ENCODE data around the gene BMP8A. TPM values are rescaled to one million over a fixed set of nuclear protein-coding genes. Genes with fewer than 3 reads are reported as not detected.
A peak's percentile ranks its signal among the peaks of the same experiment; 100 is the strongest.

Gene BMP8A
- total RNA-seq, 2 experiments from 2014 or later = 0.16 TPM; not detected in 1

- Mint-ChIP-seq H3K9me3 (ENCODE audit: low read depth) (no peaks in the 10 kb centered on the region), H3K27ac (no peak overlapping the region), H3K4me1 (peaks cover 9% of the 10 kb centered on the region), H3K36me3 (ENCODE audit: low read depth) (peaks cover 88% of the 10 kb centered on the region), H3K27me3 (no peaks in the 10 kb centered on the region), H3K4me3 (no peak overlapping the region)
- intact Hi-C loops (cut with DNase I, micrococcal nuclease) = no loop called here
- ChIA-PET CTCF (interaction anchor here (1.0 kb wide), 1 partner anchor 9 kb away, joined by 4 read pairs; no protein-coding TSS in a partner anchor), POLR2A (interaction anchor here (1.0 kb wide), 1 partner anchor 11 kb away, joined by 3 read pairs; no protein-coding TSS in a partner anchor)
- ATAC-seq (no peak), DNase-seq (no peak)
These were observed 75.2 kb downstream of the BMP8A start for GRCh38 chr1:39566441-39567137.

DNA sequence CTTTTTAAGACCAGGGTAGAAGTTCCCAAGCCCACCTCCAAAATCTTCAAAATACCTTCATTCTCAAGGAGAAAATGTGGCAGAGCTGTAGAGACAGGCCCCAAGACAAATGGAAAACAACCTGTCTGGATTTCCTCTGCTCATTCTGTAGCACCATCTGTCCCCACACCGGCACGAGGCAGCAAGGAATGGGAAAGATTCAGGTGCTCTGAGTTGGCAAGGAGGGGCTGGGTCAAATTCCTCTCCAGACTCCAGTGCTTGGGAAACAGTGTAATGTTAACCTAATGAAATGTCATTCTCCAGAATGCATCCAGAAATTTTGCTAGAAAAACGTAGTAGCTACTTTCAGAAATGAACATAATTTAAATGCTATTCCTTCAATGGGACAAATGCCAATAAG, 75.9 kb downstream of the BMP8A start:
- Mint-ChIP-seq H3K36me3 (ENCODE audit: low read depth) (peaks cover 88% of the 10 kb centered on the region), H3K9me3 (ENCODE audit: low read depth) (no peaks in the 10 kb centered on the region), H3K27ac (peak overlapping the region; percentile 40), H3K4me1 (peaks cover 16% of the 10 kb centered on the region), H3K4me3 (no peak overlapping the region), H3K27me3 (no peaks in the 10 kb centered on the region)
- DNase-seq (no peak), ATAC-seq (no peak)
- POLR2A ChIA-PET = no interaction called here
- intact Hi-C loops (cut with DNase I, micrococcal nuclease) = no loop called here
- CTCF ChIA-PET = no interaction called here

DNA sequence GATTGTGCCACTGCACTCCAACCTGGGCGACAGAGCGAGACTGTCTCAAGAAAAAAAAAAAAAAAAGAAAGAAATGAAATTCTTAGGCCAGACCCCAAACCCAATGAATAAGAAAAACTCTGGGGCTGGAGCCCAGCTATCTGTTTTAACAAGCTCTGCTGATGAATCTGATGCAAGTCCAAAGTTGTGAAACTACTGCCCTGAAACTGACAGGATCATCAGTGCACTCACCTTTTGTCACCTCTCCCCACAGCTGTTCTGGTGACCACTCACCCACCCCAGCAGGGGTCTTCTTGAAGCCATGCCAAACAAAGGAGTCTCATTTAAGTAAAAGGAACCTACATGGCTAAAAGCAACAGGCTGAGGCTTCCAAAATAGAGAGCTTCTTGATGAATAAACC, 76.8 kb downstream of the BMP8A start:
- DNase-seq (no peak), ATAC-seq (no peak)
- ChIA-PET CTCF (interaction anchor here (1.1 kb wide), 1 partner anchor 9 kb away, joined by 3 read pairs; the partner anchor contains the start of gene PABPC4), POLR2A (no interaction called here)
- peaks cover 25% of the 10 kb centered on the region for H3K4me1 Mint-ChIP-seq
- H3K27me3 Mint-ChIP-seq = no peaks in the 10 kb centered on the region
- peaks cover 86% of the 10 kb centered on the region for H3K36me3 Mint-ChIP-seq (ENCODE audit: low read depth)
- intact Hi-C loops (cut with DNase I, micrococcal nuclease) = no loop called here
- no peak overlapping the region for H3K4me3 Mint-ChIP-seq
- H3K27ac Mint-ChIP-seq = no peak overlapping the region
- H3K9me3 Mint-ChIP-seq (ENCODE audit: low read depth) = no peaks in the 10 kb centered on the region

GRCh38 chr1:39569034-39569433, 77.6 kb downstream of the BMP8A start:
- Mint-ChIP-seq H3K36me3 (ENCODE audit: low read depth) (peaks cover 86% of the 10 kb centered on the region), H3K4me3 (no peak overlapping the region), H3K27ac (peak overlapping the region; percentile 4), H3K4me1 (peaks cover 33% of the 10 kb centered on the region), H3K9me3 (ENCODE audit: low read depth) (no peaks in the 10 kb centered on the region), H3K27me3 (no peaks in the 10 kb centered on the region)
- intact Hi-C loops (cut with DNase I, micrococcal nuclease) = no loop called here
- POLR2A ChIA-PET = no interaction called here
- no peak for DNase-seq
- no peak for ATAC-seq
- CTCF ChIA-PET = interaction anchor here (0.6 to 1.1 kb wide), 3 partner anchors 8 to 167 kb away, joined by 3 to 4 read pairs (median 3); partner anchors contain the start of gene PABPC4

DNA sequence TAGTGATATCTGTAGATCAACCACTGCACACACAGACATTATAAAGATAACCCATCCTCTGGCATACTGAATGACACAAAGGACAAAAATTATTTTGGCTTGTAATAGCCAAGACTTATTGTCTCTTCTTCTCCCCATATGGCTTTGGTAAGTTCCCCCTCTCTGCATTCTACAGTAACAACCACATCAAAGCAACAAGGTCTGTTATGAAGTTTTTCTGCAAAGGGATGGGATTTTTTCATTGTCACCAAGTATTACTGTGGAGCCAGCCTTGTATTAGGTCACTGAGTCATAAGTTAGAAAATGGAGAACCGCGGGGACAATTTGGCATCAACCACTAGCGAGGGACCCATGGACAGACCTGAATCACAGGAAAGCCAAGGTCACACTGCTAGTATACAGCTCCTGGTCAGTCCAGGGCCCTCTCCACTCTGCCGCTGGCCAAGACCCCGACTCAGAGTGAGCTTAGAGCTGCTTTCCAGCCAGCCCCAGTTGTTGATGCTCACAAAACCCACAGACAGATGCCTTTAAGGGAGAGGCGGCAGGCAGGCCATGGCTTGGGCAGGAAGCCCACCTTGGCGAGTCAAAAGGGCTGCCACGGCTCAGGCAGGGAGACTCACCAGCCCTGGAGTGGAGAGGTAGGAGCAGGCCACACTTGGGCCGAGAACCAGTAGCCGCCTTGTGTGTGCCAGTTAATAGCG, 79.2 kb downstream of the BMP8A start:
- no peaks in the 10 kb centered on the region for H3K27me3 Mint-ChIP-seq
- ChIA-PET POLR2A (no interaction called here), CTCF (interaction anchor here (0.7 kb wide), 1 partner anchor 671 kb away, joined by 3 read pairs; no protein-coding TSS in a partner anchor)
- peaks cover 44% of the 10 kb centered on the region for H3K4me1 Mint-ChIP-seq
- H3K4me3 Mint-ChIP-seq = no peak overlapping the region
- intact Hi-C loops (cut with DNase I, micrococcal nuclease) = loop anchor here in 1 of 2 experiments (10.0 kb wide), 2 partner anchors 814 to 1876 kb away; partner anchors contain the start of gene CDCA8
- peaks cover 91% of the 10 kb centered on the region for H3K36me3 Mint-ChIP-seq (ENCODE audit: low read depth)
- DNase-seq (no peak), ATAC-seq (no peak)
- no peaks in the 10 kb centered on the region for H3K9me3 Mint-ChIP-seq (ENCODE audit: low read depth)
- no peak overlapping the region for H3K27ac Mint-ChIP-seq

DNA sequence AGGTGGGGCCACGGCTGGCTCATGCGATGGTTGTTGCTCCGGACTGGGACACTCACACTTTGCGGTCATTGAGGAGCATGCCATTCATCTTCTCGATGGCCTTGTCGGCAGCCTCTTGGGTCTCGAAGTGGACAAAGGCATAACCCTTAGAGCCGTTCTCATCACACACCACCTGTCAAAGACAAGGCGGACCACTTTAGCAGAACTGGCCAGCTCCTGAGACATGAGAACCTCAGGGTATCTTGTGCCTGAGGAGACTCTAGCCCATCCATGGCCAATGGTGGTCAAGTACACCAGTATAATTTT, 79.7 kb downstream of the BMP8A start:
- intact Hi-C loops (cut with DNase I, micrococcal nuclease) = loop anchor here in 1 of 2 experiments (10.0 kb wide), 2 partner anchors 814 to 1876 kb away; partner anchors contain the start of gene CDCA8
- ATAC-seq = no peak

GRCh38 chr1:39572379-39573096, 81.1 kb downstream of the BMP8A start:
- POLR2A ChIA-PET = interaction anchor here (0.6 to 0.7 kb wide), 2 partner anchors 43 to 94 kb away, joined by 4 to 5 read pairs; no protein-coding TSS in a partner anchor
- peaks cover 74% of the 10 kb centered on the region for H3K36me3 Mint-ChIP-seq (ENCODE audit: low read depth)

More for the DNA sequence above, 79.7 kb downstream of the BMP8A start:
- no peak overlapping the region for H3K27ac Mint-ChIP-seq
- H3K27me3 Mint-ChIP-seq = no peaks in the 10 kb centered on the region
- peaks cover 44% of the 10 kb centered on the region for H3K4me1 Mint-ChIP-seq
- ChIA-PET CTCF (interaction anchor here (0.7 kb wide), 1 partner anchor 671 kb away, joined by 3 read pairs; no protein-coding TSS in a partner anchor), POLR2A (no interaction called here)
- DNase-seq = no peak
- H3K9me3 Mint-ChIP-seq (ENCODE audit: low read depth) = no peaks in the 10 kb centered on the region
- peaks cover 88% of the 10 kb centered on the region for H3K36me3 Mint-ChIP-seq (ENCODE audit: low read depth)
- no peak overlapping the region for H3K4me3 Mint-ChIP-seq

DNA sequence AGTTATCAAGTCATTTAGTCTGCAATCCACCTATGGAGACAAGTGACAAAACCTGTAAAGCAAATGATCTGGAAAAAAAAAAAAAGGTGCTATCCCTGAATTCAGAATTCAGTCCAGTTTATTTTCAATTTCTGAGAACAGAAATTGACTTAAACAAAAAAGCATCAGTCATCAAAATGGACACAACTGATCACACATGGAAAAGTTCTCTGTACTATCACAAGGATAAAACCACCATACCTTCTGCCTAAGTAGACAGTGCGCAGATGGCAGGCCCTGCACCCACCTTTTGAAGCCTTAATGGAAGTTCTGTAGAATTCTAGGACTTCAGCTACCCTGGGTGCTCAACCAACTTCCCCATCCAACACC, 81.6 kb downstream of the BMP8A start:
- ChIA-PET POLR2A (interaction anchor here (0.6 to 0.7 kb wide), 2 partner anchors 43 to 93 kb away, joined by 4 to 5 read pairs; no protein-coding TSS in a partner anchor), CTCF (interaction anchor here (0.7 to 2.1 kb wide), 7 partner anchors 10 to 226 kb away, joined by 3 to 5 read pairs (median 4); partner anchors contain the start of gene NT5C1A)
- ATAC-seq (no peak), DNase-seq (no peak)
- H3K4me3 Mint-ChIP-seq = peak overlapping the region; percentile 90
- peaks cover 70% of the 10 kb centered on the region for H3K36me3 Mint-ChIP-seq (ENCODE audit: low read depth)
- intact Hi-C loops (cut with DNase I, micrococcal nuclease) = loop anchor here in 1 of 2 experiments (10.0 kb wide), 2 partner anchors 812 to 1878 kb away; partner anchors contain the start of gene CDCA8
- H3K27me3 Mint-ChIP-seq = no peaks in the 10 kb centered on the region
- H3K9me3 Mint-ChIP-seq (ENCODE audit: low read depth) = no peaks in the 10 kb centered on the region
- peak overlapping the region; percentile 81 for H3K27ac Mint-ChIP-seq
- H3K4me1 Mint-ChIP-seq = peaks cover 42% of the 10 kb centered on the region

More at GRCh38 chr1:39572379-39573096, 81.1 kb downstream of the BMP8A start:
- H3K9me3 Mint-ChIP-seq (ENCODE audit: low read depth) = no peaks in the 10 kb centered on the region
- no peak for DNase-seq
- ATAC-seq = no peak
- CTCF ChIA-PET = interaction anchor here (0.7 to 2.1 kb wide), 7 partner anchors 9 to 226 kb away, joined by 3 to 5 read pairs (median 5); partner anchors contain the start of gene NT5C1A
- peaks cover 42% of the 10 kb centered on the region for H3K4me1 Mint-ChIP-seq
- intact Hi-C loops (cut with DNase I, micrococcal nuclease) = loop anchor here in 1 of 2 experiments (10.0 kb wide), 2 partner anchors 812 to 1878 kb away; partner anchors contain the start of gene CDCA8
- H3K27me3 Mint-ChIP-seq = no peaks in the 10 kb centered on the region
- H3K4me3 Mint-ChIP-seq = peak overlapping the region; percentile 90
- H3K27ac Mint-ChIP-seq = peak overlapping the region; percentile 47

DNA sequence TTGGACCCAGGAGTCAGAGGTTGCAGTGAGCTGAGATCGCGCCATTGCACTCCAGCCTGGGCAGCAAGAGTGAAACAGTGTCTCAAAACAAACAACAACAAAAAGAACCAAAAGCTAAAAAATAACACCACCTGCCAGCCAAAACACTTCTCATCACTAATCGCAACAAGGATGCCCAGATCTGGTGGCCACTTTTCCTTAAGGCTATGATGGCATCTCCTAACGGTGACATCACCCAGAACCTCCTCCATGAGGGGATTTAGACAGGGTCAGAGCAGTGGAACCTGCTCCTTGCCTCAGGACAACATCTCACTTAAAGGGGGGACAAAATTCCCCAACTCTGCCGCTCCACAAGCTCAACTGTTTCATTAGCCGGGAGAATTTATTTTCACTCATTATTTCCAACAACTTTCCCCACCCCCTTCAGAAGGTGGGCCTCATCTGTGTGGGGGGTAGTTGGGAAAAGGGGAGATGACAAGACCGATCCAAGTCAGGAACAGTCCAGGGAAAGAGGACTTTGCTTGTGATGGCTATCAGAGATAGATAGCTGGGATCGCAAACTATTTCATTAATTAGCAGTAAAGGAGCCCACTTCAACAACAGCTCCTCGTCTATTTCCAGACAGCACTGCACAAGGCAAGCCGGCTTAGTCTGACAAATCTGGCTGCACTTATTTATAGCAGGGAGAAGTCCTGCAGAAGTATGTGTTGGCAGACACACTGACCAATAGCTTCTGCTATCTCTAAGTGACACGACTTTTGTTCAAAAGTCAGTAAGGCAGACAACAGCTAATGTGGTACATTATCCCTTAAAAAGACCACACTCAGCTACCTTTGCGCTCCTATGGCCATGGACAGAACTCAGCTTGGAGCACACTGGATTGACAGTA, 82.5 kb downstream of the BMP8A start:
- Mint-ChIP-seq H3K4me1 (peaks cover 42% of the 10 kb centered on the region), H3K4me3 (peak overlapping the region; percentile 90), H3K9me3 (ENCODE audit: low read depth) (no peaks in the 10 kb centered on the region), H3K27me3 (no peaks in the 10 kb centered on the region), H3K36me3 (ENCODE audit: low read depth) (peaks cover 62% of the 10 kb centered on the region), H3K27ac (peak overlapping the region; percentile 81)
- DNase-seq (no peak), ATAC-seq (no peak)
- intact Hi-C loops (cut with DNase I, micrococcal nuclease) = loop anchor here in 1 of 2 experiments (10.0 kb wide), 2 partner anchors 811 to 1879 kb away; partner anchors contain the start of gene CDCA8
- CTCF ChIA-PET = interaction anchor here (0.7 to 2.1 kb wide), 7 partner anchors 11 to 538 kb away, joined by 3 to 5 read pairs (median 4); partner anchors contain the start of gene NT5C1A
- POLR2A ChIA-PET = interaction anchor here (0.9 to 1.2 kb wide), 3 partner anchors 9 to 12 kb away, joined by 4 to 5 read pairs (median 4); no protein-coding TSS in a partner anchor

DNA sequence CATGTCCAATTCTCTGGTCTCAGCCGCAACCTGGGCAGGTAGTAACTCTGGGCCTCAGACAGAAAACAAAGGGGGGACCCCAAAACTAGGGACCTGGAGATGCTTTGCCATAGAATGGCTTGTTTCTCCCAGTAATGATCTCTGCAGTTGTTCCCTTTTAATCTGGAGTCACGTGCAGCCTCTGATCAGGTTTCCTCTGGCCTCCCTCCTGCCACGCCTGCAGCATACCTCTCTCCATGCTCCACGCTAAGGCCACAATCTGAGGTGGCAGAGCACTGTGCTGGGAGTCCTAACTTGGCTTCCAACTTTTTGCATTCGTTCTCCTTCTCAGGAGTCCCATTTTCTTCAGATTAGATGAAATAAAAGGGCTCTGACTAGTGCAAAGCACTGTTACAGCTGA, 83.2 kb downstream of the BMP8A start:
- H3K36me3 Mint-ChIP-seq (ENCODE audit: low read depth) = peaks cover 57% of the 10 kb centered on the region
- no peaks in the 10 kb centered on the region for H3K9me3 Mint-ChIP-seq (ENCODE audit: low read depth)
- peak overlapping the region; percentile 90 for H3K27ac Mint-ChIP-seq
- peak; percentile 18 for DNase-seq
- CTCF ChIA-PET = interaction anchor here (0.7 to 2.1 kb wide), 6 partner anchors 15 to 163 kb away, joined by 3 to 5 read pairs (median 3); no protein-coding TSS in a partner anchor
- no peaks in the 10 kb centered on the region for H3K27me3 Mint-ChIP-seq
- peaks cover 42% of the 10 kb centered on the region for H3K4me1 Mint-ChIP-seq
- POLR2A ChIA-PET = interaction anchor here (1.2 to 1.6 kb wide), 2 partner anchors 13 to 32 kb away, joined by 5 to 6 read pairs; no protein-coding TSS in a partner anchor
- H3K4me3 Mint-ChIP-seq = peak overlapping the region; percentile 90
- intact Hi-C loops (cut with DNase I, micrococcal nuclease) = loop anchor here in 1 of 2 experiments (5.0 to 10.0 kb wide), 6 partner anchors 382 to 1880 kb away; partner anchors contain the start of genes AKIRIN1, CAP1, CDCA8 and MYCBP
- no peak for ATAC-seq
